ENCODE measurements around the gene ALDH1A3.
"Not testable (repeated sequence)": the region's sequence is repeated elsewhere in the genome, so short reads cannot be mapped to it uniquely, and the experiment has no call there.

ALDH1A3 gene

GRCh38 chr15:100879464-100880138 lies at the start of gene ALDH1A3:
TSS of gene ALDH1A3 (plus strand) at chr15:100879831. CDS start at chr15:100879908, 77 bp downstream.
- DNase-seq (ENCODE audit: low spot score): no peak

GRCh38 chr15:100831467-100831866 lies 48.2 kb upstream of the ALDH1A3 start:
- DNase-seq (ENCODE audit: low spot score): no peak

GRCh38 chr15:100832149-100832942 lies 47.3 kb upstream of the ALDH1A3 start:
- no peak for DNase-seq (ENCODE audit: low spot score)

- peak; percentile 51 for DNase-seq (ENCODE audit: low spot score)
These were observed 45.9 kb upstream of the ALDH1A3 start for GRCh38 chr15:100833417-100834389.

- peak; percentile 64 for DNase-seq (ENCODE audit: low spot score)
These were observed 44.9 kb upstream of the ALDH1A3 start for GRCh38 chr15:100834731-100835130.

GRCh38 chr15:100835636-100836035 lies 44.0 kb upstream of the ALDH1A3 start:
- DNase-seq (ENCODE audit: low spot score): no peak

GRCh38 chr15:100836501-100836900 lies 43.1 kb upstream of the ALDH1A3 start:
- no peak for DNase-seq (ENCODE audit: low spot score)

- no peak for DNase-seq (ENCODE audit: low spot score)
These were observed 38.2 kb upstream of the ALDH1A3 start for GRCh38 chr15:100841426-100841825.

- no peak for DNase-seq (ENCODE audit: low spot score)
These were observed 36.6 kb upstream of the ALDH1A3 start for GRCh38 chr15:100842756-100843730.

GRCh38 chr15:100844167-100844566 lies 35.5 kb upstream of the ALDH1A3 start:
- no peak for DNase-seq (ENCODE audit: low spot score)

GRCh38 chr15:100844778-100845177 lies 34.9 kb upstream of the ALDH1A3 start:
- no peak for DNase-seq (ENCODE audit: low spot score)

GRCh38 chr15:100847194-100847593 lies 32.4 kb upstream of the ALDH1A3 start:
- DNase-seq (ENCODE audit: low spot score): no peak

- DNase-seq (ENCODE audit: low spot score): peak; percentile 42
These were observed 30.4 kb upstream of the ALDH1A3 start for GRCh38 chr15:100849021-100849854.

- no peak for DNase-seq (ENCODE audit: low spot score)
These were observed 29.8 kb upstream of the ALDH1A3 start for GRCh38 chr15:100849855-100850218.

GRCh38 chr15:100851428-100852015 lies 28.1 kb upstream of the ALDH1A3 start:
- DNase-seq (ENCODE audit: low spot score): not testable (repeated sequence)

GRCh38 chr15:100852630-100853029 lies 27.0 kb upstream of the ALDH1A3 start:
- no peak for DNase-seq (ENCODE audit: low spot score)

GRCh38 chr15:100853676-100854440 lies 25.8 kb upstream of the ALDH1A3 start:
- DNase-seq (ENCODE audit: low spot score): no peak

GRCh38 chr15:100856867-100857266 lies 22.8 kb upstream of the ALDH1A3 start:
- DNase-seq (ENCODE audit: low spot score): no peak

GRCh38 chr15:100858294-100858693 lies 21.3 kb upstream of the ALDH1A3 start:
- DNase-seq (ENCODE audit: low spot score): no peak

All from pons (tissue), 1 donor.